GM21526 (cell line): ENCODE data around the gene NKAIN4.

Experiments
- ATAC-seq: cut with Tn5 transposase; IDR thresholded peaks from one replicate; pipeline ENCODE4 v1.9.1; 2021; ENCODE audit warnings: moderate library complexity; ENCODE audit not compliant: unreplicated experiment, low FRiP score

NKAIN4 gene

DNA sequence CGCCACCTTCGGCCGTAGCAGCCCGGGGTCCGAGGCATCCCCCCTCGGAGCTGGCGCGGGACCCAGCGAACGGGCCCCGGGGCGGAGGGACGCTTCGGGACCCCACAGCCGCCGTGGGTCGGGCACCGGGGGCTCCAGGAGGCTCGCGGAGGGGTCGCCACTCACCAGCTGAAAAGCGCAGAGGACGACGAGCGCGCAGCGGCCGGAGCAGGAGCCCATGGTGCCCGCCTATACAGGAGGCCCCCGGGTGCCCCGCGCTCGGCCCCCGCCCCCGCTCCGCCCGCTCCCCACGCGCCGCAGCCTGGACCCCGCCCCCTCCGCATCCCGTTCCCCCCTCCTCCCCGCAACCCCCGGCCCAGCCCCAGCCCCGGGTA is at the start of gene NKAIN4:
NKAIN4 (minus strand) TSS at position 232 of the 374 bp plus-strand sequence; CDS start at position 219, 13 bp downstream.
- no peak for ATAC-seq

- no peak for ATAC-seq
Observed at GRCh38 chr20:63303095-63303666, 48.9 kb upstream of the NKAIN4 start.

- no peak for ATAC-seq
Observed at GRCh38 chr20:63301671-63302070, 47.4 kb upstream of the NKAIN4 start.

DNA sequence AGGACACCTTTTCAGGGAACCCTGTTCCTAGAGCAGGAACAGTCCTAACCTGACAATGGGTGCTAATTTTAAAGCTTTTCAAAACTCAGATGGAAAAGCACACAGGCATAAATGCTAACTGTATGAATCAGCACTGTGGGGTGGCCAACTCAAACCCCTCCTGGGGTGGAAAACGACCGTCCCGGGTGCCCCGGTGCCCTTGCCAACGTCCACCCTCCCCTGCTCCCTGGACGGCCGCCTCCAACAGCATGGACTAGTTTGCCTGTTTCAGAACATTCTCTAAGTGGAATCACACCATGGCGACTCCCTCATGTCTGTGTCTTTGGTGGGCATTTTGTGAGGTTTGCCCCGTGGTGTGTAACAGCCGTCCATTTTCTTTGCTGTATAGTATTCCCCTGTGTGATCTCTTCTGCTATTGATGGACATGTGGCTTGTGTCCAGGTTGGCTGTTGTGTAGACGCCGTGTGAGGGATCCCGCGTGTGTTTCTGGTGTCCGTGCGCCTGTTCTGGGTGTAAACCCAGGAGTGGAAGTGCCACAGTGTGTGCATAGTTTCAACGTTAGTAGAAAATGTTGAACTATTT is 44.6 kb upstream of the NKAIN4 start:
- no peak for ATAC-seq

- no peak for ATAC-seq
Observed at GRCh38 chr20:63297796-63298572, 43.7 kb upstream of the NKAIN4 start.

DNA sequence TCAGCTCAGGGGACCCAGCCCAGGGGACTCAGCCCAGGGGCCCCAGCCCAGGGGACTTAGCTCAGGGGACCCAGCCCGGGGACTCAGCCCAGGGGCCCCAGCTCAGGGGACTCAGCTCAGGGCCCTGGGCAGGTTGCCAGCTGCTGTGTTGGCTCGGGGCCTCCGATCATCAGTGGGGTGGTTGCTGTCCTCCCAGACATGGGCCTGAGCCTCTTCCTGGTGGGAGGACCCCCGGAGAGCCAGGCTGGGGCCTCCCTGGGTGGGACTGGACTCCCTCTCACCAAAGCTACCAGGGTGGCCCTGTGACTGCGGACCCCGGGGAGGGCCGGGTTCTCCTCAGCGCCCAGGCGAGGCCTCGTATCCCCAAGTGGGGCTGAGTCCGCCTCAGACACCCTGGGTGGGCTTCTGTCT is 43.1 kb upstream of the NKAIN4 start:
- no peak for ATAC-seq

GRCh38 chr20:63296531-63297299 is 42.5 kb upstream of the NKAIN4 start:
- no peak for ATAC-seq

GRCh38 chr20:63295846-63296245 is 41.6 kb upstream of the NKAIN4 start:
- no peak for ATAC-seq

- ATAC-seq, result no peak
Observed at GRCh38 chr20:63295422-63295821, 41.2 kb upstream of the NKAIN4 start.

DNA sequence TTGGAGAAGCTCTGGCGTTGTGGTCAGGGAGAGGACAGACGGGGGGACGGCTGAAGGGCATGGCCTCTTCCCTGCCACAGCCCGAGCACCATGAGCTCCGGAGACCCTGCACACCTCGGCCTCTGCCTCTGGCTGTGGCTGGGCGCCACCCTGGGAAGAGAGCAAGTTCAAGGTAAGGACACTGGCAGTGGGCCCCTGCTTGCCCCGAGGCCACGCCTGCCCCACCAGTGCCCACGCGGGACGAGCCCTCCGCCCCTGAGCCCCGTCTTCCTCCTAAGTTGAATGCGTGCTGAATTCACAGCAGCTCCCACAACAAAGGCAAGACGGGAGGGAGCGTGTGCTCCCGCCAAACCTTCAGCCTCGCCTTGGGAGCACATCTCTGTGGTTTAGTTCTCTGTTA is 40.8 kb upstream of the NKAIN4 start:
- no peak for ATAC-seq

GRCh38 chr20:63294536-63294900 is 40.3 kb upstream of the NKAIN4 start:
- ATAC-seq, result no peak

- ATAC-seq, result no peak
Observed at GRCh38 chr20:63293871-63294535, 39.7 kb upstream of the NKAIN4 start.

DNA sequence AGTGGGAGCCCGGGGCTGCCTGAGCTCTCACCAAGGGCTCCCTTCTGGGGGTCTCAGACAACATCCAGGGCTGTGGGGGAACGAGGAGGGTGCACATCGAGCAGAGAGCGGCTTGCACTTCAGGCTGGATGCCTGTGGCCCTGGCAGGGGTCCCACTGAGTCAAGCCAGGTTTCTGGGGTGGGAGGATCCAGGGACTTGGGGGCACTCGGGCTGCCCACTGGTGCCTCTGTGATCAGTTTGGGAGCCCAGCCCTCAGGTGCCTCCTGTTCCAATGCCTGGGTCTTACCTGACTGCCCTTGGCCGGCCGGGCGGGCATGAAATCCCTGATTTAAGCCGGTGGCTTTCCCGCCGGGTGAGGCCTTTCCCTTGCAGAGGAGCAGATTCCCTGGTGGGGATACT is 39.2 kb upstream of the NKAIN4 start:
- ATAC-seq, result no peak

DNA sequence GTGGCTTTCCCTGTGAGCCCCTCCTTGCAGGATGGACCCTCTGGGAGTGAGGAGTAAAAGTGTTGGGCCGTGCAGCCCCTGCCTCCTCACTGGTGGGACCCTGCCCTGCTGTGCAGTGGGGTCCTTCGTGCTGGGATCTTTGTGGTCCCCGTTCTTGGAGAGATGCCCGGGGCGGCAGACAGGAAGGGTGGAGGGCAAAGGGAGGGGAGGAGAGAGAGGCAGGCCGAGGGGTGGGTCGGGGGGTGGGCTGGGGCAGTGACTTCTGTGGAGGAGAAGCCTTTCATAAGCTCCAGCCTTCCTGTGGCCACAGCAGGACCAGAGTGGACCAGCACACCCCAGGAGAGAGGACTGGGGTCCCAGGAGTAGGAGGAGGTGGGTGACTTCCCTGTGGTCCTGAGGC is 38.6 kb upstream of the NKAIN4 start, which contains the start of gene COL20A1:
COL20A1 (plus strand) TSS at position 283 of the 400 bp plus-strand sequence. CDS start 1,922 bp downstream, outside the sequence.
- ATAC-seq, result no peak

GRCh38 chr20:63292292-63292701 is 38.0 kb upstream of the NKAIN4 start:
- ATAC-seq, result no peak

DNA sequence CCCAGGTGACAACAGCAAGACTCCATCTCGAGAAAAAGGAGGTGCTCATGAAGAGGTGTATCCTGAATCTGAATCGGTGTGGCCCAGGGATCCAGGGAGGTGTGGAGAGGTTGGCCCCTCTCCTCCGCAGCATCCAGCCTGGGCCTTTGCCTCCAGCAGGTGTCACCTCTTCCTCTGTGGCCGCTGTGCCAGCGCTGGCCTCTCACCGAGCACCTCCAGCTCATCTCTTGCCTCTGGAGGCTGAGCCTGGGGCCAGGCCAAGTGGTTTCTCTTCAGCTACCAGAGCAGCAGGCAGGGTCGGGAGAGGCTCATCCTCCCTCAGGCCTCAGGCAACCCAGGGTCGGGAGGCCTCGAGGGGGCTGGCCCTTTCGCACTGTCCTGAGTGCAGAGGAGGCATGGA is 37.5 kb upstream of the NKAIN4 start:
- ATAC-seq, result no peak

- no peak for ATAC-seq
Observed at GRCh38 chr20:63290677-63291472, 36.6 kb upstream of the NKAIN4 start.

DNA sequence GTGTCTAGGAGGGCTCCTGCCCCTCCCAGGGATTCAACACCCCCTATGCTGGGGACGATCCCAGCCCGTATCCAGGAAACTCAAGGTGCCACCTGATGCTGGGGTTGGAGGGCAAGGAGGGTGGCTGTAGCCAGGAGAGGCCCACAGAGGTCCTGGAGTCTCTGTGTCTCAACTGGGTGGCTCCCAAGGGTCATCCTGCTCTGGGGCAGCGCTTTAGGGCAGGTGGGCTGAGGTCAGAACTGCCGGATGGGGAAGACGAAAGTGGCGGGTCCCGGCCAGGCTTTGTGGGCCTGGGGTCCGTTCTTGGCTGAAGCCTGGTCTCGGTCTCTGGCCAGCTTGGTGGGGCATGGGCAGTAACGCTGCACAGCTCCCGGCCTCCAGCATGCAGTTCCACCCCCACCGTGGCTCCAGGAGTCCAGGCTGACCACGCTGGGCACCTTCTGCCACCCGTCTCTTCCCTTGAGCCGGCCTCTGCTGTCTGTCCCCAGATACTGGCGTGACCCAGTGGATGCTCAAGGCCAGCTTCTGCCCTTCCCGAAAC is 35.9 kb upstream of the NKAIN4 start:
- ATAC-seq, result no peak

- no peak for ATAC-seq
Observed at GRCh38 chr20:63289311-63290135, 35.3 kb upstream of the NKAIN4 start.
